ENCODE data around the gene PPIA.
A peak's percentile ranks its signal among the peaks of the same experiment; 100 is the strongest.

The PPIA gene

GRCh38 chr7:44793919-44794318 is 2.6 kb upstream of the PPIA start:
- Histone ChIP-seq H3K36me3 (ENCODE audit: insufficient read depth, low read length) (peaks cover 22% of the 10 kb centered on the region), H4K20me1 (ENCODE audit: insufficient read depth, low read length) (peaks cover 16% of the 10 kb centered on the region), H3K79me2 (ENCODE audit: insufficient read depth, low read length) (peaks cover 35% of the 10 kb centered on the region), H2AFZ (ENCODE audit: low read depth, low read length) (no peak overlapping the region), H3K9ac (ENCODE audit: low read depth, low read length) (no peak overlapping the region), H3K27me3 (ENCODE audit: insufficient read depth, low read length, poor library complexity) (no peaks in the 10 kb centered on the region), H3K27ac (ENCODE audit: low read length) (no peak overlapping the region), H3K4me2 (ENCODE audit: insufficient read depth, low read length) (no peak overlapping the region), H3K9me3 (ENCODE audit: insufficient read depth, low read length, severe bottlenecking) (no peaks in the 10 kb centered on the region), H3K4me1 (ENCODE audit: insufficient read depth, low read length) (peaks cover 27% of the 10 kb centered on the region), H3K4me3 (ENCODE audit: low read depth in 1 of 2, low read length in 2 of 2) (no peak overlapping the region)
- DNase-seq = no peak
- ATAC-seq (ENCODE audit: insufficient read depth, low read depth) = no peak
- TF ChIP-seq CTCF (IDR thresholded peaks at IDR 0.05; ENCODE audit: borderline replicate concordance, extremely low read depth, low read length, poor library complexity, severe bottlenecking) = no peak
- no peak for TF ChIP-seq EZH2 (IDR thresholded peaks at IDR 0.05; ENCODE audit: borderline replicate concordance, low read depth, low read length, severe bottlenecking)

GRCh38 chr7:44794331-44794730 is 2.1 kb upstream of the PPIA start:
- no peak overlapping the region for H2AFZ ChIP-seq (ENCODE audit: low read depth, low read length)
- peaks cover 26% of the 10 kb centered on the region for H3K36me3 ChIP-seq (ENCODE audit: insufficient read depth, low read length)
- DNase-seq = no peak
- TF ChIP-seq CTCF (IDR thresholded peaks at IDR 0.05; ENCODE audit: borderline replicate concordance, extremely low read depth, low read length, poor library complexity, severe bottlenecking) = no peak
- no peak for TF ChIP-seq EZH2 (IDR thresholded peaks at IDR 0.05; ENCODE audit: borderline replicate concordance, low read depth, low read length, severe bottlenecking)
- peaks cover 29% of the 10 kb centered on the region for H3K4me1 ChIP-seq (ENCODE audit: insufficient read depth, low read length)
- H3K27ac ChIP-seq (ENCODE audit: low read length) = no peak overlapping the region
- no peaks in the 10 kb centered on the region for H3K9me3 ChIP-seq (ENCODE audit: insufficient read depth, low read length, severe bottlenecking)
- H3K4me3 ChIP-seq (ENCODE audit: low read depth in 1 of 2, low read length in 2 of 2) = no peak overlapping the region
- no peak overlapping the region for H3K9ac ChIP-seq (ENCODE audit: low read depth, low read length)
- peaks cover 39% of the 10 kb centered on the region for H3K79me2 ChIP-seq (ENCODE audit: insufficient read depth, low read length)
- peaks cover 20% of the 10 kb centered on the region for H4K20me1 ChIP-seq (ENCODE audit: insufficient read depth, low read length)
- no peak overlapping the region for H3K4me2 ChIP-seq (ENCODE audit: insufficient read depth, low read length)
- no peak for ATAC-seq (ENCODE audit: insufficient read depth, low read depth)
- H3K27me3 ChIP-seq (ENCODE audit: insufficient read depth, low read length, poor library complexity) = no peaks in the 10 kb centered on the region

GRCh38 chr7:44796034-44796503 is 412 bp upstream of the PPIA start:
- Histone ChIP-seq H3K4me3 (ENCODE audit: low read depth in 1 of 2, low read length in 2 of 2) (peak overlapping the region; percentile 88 to 89), H3K4me1 (ENCODE audit: insufficient read depth, low read length) (peaks cover 39% of the 10 kb centered on the region), H3K9ac (ENCODE audit: low read depth, low read length) (peak overlapping the region; percentile 99), H3K36me3 (ENCODE audit: insufficient read depth, low read length) (peaks cover 44% of the 10 kb centered on the region), H2AFZ (ENCODE audit: low read depth, low read length) (peak overlapping the region; percentile 96), H4K20me1 (ENCODE audit: insufficient read depth, low read length) (peaks cover 34% of the 10 kb centered on the region), H3K79me2 (ENCODE audit: insufficient read depth, low read length) (peaks cover 54% of the 10 kb centered on the region), H3K27ac (ENCODE audit: low read length) (peak overlapping the region; percentile 96), H3K27me3 (ENCODE audit: insufficient read depth, low read length, poor library complexity) (no peaks in the 10 kb centered on the region), H3K9me3 (ENCODE audit: insufficient read depth, low read length, severe bottlenecking) (no peaks in the 10 kb centered on the region), H3K4me2 (ENCODE audit: insufficient read depth, low read length) (peak overlapping the region; percentile 84)
- ATAC-seq (ENCODE audit: insufficient read depth, low read depth) (peak; percentile 49), DNase-seq (no peak)
- TF ChIP-seq EZH2 (IDR thresholded peaks at IDR 0.05; ENCODE audit: borderline replicate concordance, low read depth, low read length, severe bottlenecking) (no peak), CTCF (IDR thresholded peaks at IDR 0.05; ENCODE audit: borderline replicate concordance, extremely low read depth, low read length, poor library complexity, severe bottlenecking) (no peak)
